Uterus (tissue), 2 donors: Measurements from ENCODE around the gene RCAN2.

Experiments
- CTCF ChIP-seq, 4 experiments: fragments of 200-600 bp in 2 of 4; fragments of 450-650 bp in 2 of 4; sonication (generic) in 2 of 4; IDR thresholded peaks; one replicate each; pipeline ENCODE4 v1.5.1; 2016 to 2019; ENCODE audit warnings: antibody characterized with exemption in 4 of 4, mild to moderate bottlenecking in 2 of 4, moderate library complexity in 1 of 4
- POLR2A ChIP-seq, 2 donors: fragments of 450-650 bp; IDR thresholded peaks; one replicate each; pipeline ENCODE4 v1.6.1; 2016; ENCODE audit warnings: antibody characterized with exemption in 2 of 2, mild to moderate bottlenecking in 1 of 2, moderate library complexity in 1 of 2

GRCh38 chr6:46510651-46511050 is 19.4 kb upstream of the RCAN2 start:
- TF ChIP-seq POLR2A (IDR thresholded peaks at IDR 0.05) (no peak), CTCF (IDR thresholded peaks at IDR 0.05) (no peak)
